ENCODE results near the gene KLHL6.

The KLHL6 gene

GRCh38 chr3:183500981-183501704, 54.4 kb downstream of the KLHL6 start:
- no peak for DNase-seq

- DNase-seq = peak; percentile 85
These were observed 55.2 kb downstream of the KLHL6 start for GRCh38 chr3:183500319-183500718.

- DNase-seq = no peak
These were observed 56.9 kb downstream of the KLHL6 start for GRCh38 chr3:183498634-183499033.

GRCh38 chr3:183497313-183497712, 58.2 kb downstream of the KLHL6 start:
- no peak for DNase-seq

GRCh38 chr3:183496311-183496710, 59.2 kb downstream of the KLHL6 start:
- DNase-seq = no peak

GRCh38 chr3:183494341-183494740, 61.2 kb downstream of the KLHL6 start:
- no peak for DNase-seq

- DNase-seq = no peak
These were observed 62.0 kb downstream of the KLHL6 start for GRCh38 chr3:183493296-183494045.

GRCh38 chr3:183492849-183493179, 62.7 kb downstream of the KLHL6 start:
- DNase-seq = no peak

- DNase-seq = no peak
These were observed 63.3 kb downstream of the KLHL6 start for GRCh38 chr3:183491923-183492848.

GRCh38 chr3:183491109-183491922, 64.2 kb downstream of the KLHL6 start:
- no peak for DNase-seq

GRCh38 chr3:183490653-183491052, 64.9 kb downstream of the KLHL6 start:
- DNase-seq = peak; percentile 98

GRCh38 chr3:183490211-183490601, 65.3 kb downstream of the KLHL6 start:
- no peak for DNase-seq

- DNase-seq = no peak
These were observed 65.9 kb downstream of the KLHL6 start for GRCh38 chr3:183489455-183490210.

- no peak for DNase-seq
These were observed 67.2 kb downstream of the KLHL6 start for GRCh38 chr3:183488343-183488742.

- DNase-seq = no peak
These were observed 67.6 kb downstream of the KLHL6 start for GRCh38 chr3:183487896-183488295.

- no peak for DNase-seq
These were observed 68.5 kb downstream of the KLHL6 start for GRCh38 chr3:183487016-183487415.

- no peak for DNase-seq
These were observed 69.0 kb downstream of the KLHL6 start for GRCh38 chr3:183486472-183486871.

GRCh38 chr3:183485585-183485984, 69.9 kb downstream of the KLHL6 start:
- DNase-seq = no peak

- no peak for DNase-seq
These were observed 70.4 kb downstream of the KLHL6 start for GRCh38 chr3:183485093-183485492.

GRCh38 chr3:183484431-183485075, 71.0 kb downstream of the KLHL6 start:
- DNase-seq = no peak

GRCh38 chr3:183481582-183481981, 73.9 kb downstream of the KLHL6 start:
- DNase-seq = no peak

Data from NCI-H2029 (cell line).